ENCODE data around the gene PJVK.

- TF ChIP-seq CTCF (conservative IDR thresholded peaks at IDR 0.05) (no peak), ZFX (IDR thresholded peaks at IDR 0.05) (no peak)
Observed at GRCh38 chr2:178415979-178416378, 35.2 kb upstream of the PJVK start.
